ENCODE measurements around the gene ARHGAP5. TPM values are rescaled to one million over a fixed set of nuclear protein-coding genes. Genes with fewer than 3 reads are reported as not detected.

Gene ARHGAP5
- polyA plus RNA-seq, 1 donor: 37.8 TPM

DNA sequence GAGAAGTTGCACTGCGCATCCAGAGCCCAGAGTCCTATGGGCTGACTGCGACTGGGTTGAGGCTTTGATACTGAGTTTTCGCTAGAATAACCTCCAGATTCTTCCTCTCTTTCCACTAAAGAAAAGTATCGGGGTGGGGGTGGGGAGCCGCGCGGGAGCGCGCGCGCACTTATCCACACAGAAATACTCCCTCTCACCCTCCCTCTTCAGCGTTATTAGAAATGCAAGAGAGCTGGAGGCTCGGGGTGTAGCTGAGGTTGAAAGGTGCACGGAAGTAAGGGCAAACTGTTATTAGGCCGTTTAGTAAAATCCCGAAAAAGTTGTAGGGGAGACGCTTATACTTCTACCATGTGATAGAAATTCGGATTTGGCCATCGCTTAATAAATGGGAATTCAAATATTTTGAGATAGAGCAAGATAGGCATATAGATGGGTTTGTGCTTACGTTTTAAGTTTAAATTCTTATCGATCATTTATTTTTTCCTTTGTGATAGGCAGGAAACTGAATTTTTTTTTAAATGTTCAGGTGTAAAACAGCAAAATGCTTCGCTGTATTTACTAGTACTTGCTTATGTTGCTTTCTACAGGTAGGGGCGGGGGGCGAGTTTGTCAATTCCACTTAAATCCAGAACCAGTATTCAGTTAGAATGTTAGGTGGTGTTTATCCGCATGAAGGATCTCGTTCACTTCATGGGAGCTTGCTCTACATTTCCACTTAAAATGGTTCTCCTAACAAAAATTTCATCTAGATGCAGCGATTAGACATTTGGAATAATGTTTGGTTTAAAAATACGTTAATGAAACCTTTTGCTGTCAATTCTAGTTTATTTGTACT, 1.1 kb downstream of the ARHGAP5 start:
- DNase-seq: peak; percentile 78

DNA sequence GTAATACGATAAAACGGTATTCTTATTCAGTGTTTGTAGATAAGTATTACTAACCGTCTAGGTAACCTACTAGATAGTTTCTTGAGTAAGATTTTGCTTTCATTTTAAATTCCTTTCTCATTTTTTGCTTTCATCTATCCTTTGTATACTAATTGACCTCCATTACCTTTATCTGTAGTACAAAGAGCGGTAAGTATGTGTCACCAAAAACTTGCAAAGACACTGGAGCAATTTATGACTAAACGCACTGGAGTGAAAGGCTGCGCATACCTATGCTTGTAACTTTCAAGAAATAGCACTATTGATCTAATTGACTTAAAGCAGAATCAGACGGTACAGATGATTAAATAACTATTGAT, 1.7 kb downstream of the ARHGAP5 start:
- no peak for DNase-seq

DNA sequence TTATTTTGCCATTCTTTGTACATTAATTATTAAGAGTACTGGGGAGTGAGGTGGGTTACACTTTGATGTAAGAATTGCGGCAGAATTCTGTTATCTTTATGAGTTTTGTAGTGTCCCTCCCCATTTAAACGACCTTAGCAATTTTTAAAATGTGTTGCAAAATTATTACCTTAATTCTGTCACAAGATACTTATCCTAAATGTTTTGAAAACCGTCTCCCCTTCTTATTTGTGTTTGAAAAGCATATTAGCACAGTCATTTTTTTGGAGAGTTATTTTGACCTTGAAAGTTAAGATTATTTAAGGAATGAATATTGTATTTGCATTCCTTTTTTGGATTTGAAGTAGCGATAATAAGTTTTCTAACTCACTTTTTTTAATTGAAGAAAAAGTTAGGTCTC, 2.2 kb downstream of the ARHGAP5 start:
- DNase-seq: no peak

DNA sequence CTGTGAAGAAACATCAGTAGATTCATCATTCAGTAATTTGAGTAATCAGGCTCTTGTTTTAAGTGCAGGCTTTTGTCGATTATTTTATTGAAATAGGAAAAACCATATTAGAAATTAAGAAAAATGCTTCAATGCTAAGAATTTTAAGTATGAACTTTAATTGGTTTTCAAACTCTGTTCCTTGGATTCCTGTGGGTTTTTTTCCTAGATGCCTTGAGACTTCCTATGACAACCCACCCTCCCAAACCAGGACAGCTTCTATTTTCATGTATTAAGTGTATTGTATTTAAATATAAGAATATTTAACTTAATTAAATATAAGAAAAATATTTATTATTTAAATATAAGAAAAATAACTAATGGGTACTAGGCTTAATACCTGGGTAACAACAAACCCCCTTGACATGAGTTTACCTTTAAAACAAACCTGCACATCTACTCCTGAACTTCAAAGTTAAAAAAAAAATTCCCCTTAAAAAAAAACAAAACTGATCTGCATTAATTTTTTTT, 3.0 kb downstream of the ARHGAP5 start:
- DNase-seq: no peak

DNA sequence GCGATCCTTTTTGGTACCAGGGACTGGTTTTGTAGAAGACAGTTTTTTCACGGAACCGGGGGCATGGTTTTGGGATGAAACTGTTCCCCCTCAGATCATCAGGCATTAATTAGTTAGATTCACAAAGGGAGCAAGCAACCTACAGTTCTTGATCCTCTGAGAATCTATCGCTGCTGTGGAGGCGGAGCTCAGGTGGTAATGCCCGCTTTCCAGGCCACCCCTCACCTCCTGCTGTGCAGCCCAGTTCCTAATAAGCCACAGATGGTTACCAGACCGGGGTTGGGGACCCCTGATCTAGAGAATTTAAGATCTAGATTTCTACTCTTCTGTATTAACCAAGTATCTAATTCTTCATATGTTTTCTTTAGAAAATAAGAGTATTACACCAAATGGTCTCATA, 4.8 kb downstream of the ARHGAP5 start:
- no peak for DNase-seq

DNA sequence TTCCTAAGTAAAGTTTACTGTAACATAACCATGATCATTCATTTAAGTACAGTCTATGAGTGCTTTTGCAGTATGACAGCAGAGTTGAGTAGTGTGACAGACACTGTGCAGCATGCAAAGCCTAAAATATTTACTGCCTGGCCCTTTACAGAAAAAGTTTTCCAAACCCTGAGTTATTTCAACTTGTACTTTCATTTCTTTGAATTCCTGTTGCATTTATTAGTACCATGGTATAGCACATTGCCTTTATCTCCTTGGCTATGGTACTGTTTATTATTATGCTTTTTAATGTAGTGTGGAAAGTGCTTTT, 6.2 kb downstream of the ARHGAP5 start:
- DNase-seq: no peak

DNA sequence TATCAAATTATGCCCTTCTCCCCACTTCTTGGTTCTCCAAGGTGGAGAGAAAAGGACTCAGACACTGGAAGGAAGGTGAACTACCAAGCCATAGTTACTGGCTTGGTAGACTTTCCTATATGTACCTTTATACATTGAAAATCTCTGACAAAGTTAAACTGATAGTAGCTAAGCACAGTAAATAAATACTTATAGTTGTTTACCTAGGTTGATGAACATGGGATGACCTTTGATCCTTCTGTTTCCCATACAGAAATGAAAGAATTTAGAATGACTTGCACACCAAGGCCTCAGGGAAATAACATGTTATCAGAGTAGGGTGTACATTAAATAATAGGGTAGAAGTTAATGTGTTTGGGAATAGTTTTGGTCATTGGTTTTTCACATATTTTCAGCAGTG, 6.7 kb downstream of the ARHGAP5 start:
- DNase-seq: no peak

DNA sequence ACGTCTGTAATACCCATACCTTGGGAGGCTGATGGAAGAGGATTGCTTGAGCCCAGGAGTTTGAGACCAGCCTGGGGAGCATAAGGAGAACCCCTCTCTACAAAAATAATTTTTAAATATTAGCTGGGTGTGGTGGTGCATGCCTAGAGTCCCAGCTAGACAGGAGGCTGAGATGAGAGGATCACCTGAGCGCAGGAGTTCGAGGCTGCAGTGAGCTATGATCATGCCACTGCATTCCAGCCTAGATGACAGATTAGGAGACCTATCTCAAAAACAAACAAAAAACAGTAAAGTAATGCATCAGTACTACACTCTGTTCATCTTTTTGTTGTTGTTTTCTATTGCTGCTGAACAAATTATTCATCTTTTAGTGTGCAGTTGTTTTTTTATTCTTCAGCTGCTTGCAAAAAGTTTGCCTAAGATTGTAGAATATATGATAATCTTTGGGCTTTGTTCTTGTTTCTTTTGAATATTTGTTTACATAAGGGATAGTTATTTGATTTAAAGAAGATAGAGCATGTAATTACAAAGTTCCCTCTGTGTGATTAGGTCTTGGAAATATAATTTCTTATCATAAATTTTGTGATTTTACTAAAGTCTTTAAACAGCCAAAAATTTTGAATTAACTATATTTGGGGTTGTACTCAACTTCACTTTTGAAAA, 8.2 kb downstream of the ARHGAP5 start:
- DNase-seq: no peak

DNA sequence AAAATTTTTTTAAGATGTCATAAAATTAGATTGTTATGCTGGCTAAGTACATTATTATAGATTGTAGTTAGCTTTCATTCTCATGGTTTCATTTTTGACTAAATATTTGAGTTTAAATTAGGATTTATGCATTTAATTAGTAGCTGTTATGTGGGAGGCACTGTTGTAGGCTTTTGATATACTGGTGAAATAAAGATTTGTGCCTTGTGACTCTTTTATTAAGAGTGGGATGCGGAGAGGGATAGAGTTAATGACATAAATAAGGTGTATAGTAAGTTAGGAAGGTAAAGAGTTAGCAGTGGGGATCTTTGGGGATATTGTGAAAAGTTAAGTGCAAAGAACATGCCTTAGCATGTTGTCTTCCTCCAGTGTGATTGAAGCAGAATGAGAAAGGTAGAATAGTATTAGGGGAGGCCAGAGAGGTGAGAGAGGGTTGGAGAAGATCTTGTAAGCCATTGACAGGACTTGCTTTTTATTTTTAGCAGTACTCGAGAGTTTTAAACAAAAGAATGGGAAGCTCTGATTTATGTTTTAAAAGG, 8.8 kb downstream of the ARHGAP5 start:
- DNase-seq: no peak

DNA sequence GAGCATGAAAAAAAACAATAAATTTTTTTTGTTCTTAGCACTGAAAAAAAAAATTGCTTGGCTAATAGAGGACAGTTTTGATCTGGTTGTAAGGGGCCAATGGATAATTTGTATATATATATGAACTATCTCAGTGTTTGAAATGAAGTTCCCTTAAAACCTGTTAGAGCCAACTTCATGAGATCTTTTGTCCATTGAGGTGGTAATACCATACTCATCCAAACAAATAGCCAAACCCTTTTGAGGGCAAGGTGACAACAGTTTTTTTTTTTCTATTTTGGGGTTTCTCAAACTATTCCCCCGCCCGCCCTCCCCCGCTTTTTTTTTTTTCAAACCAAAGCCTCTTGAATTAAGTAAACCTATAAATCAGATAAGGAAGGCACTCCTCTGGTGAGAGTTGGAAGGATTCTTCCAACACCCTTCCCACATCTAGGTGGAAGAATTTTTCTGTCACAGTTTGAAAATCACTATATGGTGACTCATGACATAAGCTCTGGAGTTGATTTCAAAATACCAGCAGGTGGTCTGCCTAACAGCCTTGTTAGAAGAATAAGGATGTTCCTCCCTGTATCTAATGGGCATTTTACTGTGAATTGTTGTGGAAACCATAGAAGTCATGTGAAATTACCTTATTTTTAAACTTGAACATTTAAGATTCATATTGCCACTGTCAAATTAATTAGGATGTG, 10.2 kb downstream of the ARHGAP5 start:
- DNase-seq: no peak

DNA sequence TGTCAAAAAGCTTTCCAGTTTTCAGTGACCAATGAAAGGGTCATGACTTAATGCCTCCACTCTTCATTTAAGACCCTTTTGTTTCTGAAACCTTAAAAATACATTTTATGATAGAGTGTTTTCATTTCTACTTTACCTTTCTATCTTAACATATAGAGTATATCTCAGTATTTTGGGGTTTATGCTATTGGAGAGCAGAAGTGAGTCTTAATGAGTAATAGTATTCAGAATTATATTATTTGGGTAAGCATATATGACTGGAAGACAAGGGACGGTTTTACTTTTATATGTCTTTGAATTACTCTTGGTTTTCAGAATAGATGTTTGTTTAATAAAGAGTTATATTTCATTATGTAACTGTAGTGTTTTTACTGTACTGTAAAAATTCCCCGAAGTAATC, 10.8 kb downstream of the ARHGAP5 start:
- no peak for DNase-seq

DNA sequence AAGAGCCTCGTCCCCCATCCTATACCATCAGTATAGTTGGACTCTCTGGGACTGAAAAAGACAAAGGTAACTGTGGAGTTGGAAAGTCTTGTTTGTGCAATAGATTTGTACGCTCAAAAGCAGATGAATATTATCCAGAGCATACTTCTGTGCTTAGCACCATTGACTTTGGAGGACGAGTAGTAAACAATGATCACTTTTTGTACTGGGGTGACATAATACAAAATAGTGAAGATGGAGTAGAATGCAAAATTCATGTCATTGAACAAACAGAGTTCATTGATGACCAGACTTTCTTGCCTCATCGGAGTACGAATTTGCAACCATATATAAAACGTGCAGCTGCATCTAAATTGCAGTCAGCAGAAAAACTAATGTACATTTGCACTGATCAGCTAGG, 13.6 kb downstream of the ARHGAP5 start:
- DNase-seq: no peak

DNA sequence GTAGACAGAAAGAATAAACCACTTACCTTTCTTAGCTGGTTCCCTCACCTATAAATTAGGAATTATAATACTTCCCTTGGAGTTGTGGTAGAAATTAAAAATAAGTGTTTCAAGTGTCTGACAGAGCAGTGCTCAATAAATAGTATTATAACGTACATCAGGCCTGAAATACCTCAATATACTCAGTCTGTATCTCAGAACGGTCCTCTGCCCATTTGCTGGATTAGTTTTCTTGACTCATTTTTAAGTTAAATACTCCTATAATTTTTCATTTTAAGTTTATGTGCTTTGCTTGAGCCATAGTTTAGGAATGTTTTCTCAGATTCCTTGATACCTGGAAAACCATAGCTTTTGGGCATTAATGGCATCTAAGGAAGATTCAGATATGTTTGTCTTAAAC, 22.4 kb downstream of the ARHGAP5 start:
- DNase-seq: no peak

DNA sequence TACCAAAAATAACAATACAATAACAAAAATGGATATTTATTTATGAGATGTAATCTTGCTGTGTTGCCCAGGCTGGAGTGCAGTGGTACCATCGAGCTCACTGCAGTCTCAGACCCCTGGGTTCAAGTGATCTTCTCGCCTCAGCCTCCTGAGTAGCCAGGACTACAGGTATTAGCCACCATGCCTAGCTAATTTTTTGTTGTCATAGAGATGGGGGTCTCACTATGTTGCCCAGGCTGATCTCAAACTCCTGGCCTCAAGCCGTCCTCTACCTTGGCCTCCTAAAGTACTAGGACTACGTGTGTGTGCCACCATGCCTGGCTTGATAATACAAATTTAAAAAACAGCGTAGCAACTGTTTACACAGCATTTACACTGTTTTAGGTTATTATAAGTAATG, 23.1 kb downstream of the ARHGAP5 start:
- no peak for DNase-seq

DNA sequence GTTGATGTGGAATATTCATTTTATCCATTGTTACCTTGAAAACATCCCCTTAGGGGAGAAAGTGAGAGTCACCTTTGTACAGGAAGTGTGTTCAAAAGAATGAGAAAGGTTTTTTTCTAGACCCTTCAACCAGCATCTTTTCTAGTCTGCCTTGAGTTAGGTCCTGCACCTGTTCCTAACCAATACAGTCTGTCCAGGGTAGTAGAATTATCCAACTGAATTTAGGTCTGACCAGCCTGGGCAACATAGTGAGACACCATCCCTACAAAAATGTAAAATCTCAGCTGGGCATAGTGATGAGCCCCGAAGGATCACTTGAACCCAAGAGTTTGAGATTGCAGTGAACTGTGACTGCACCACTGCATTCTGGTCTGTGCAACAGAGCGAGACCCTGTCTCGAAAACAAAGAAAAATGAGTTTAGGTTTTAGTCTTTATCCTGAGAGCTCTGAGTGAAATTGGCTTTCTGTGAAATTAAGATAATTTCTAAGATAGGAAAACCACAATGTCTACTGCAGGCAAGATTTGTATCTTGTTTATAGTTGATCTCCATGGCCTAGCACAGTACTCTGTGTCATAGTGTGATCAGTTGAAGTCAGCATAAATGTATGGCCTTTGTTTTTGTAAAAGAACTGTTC, 25.2 kb downstream of the ARHGAP5 start:
- no peak for DNase-seq

DNA sequence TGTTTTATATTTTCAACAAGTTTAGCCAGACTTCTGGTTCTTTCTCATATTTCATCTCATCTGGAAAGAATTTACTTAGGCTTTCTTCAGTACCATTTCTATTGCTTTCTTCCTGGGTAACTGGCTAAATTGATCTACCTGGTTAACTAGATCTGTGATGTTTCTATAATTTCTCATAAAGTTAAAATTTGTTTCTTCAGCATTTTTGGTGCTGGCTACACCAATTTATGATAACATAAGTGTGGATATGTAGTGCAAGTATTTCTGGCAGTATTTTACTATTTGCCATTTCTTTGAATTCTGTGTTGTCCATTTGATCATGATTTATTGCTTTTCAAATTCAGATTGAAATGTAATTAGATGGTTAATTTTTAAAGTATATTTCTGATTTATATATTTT, 25.9 kb downstream of the ARHGAP5 start:
- DNase-seq: no peak

DNA sequence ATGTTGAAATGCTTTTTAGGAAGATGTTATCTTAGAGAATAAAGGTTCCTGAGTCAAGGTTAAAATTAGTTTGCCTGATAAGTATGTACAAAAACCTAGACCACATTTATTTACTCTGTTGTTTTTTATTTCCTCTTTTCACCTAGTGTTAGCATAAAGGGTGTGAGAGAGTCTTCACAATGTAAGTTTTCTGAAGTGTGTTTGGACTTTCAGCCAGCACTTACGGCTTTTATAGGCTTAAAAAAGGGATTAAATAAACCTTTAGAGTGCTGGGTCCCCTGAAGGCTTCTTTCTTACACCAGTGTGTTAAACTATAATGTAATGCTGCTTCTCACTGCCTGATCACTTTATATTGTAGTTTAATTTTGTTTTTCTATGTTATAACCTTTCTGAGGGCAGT, 27.2 kb downstream of the ARHGAP5 start:
- DNase-seq: no peak

DNA sequence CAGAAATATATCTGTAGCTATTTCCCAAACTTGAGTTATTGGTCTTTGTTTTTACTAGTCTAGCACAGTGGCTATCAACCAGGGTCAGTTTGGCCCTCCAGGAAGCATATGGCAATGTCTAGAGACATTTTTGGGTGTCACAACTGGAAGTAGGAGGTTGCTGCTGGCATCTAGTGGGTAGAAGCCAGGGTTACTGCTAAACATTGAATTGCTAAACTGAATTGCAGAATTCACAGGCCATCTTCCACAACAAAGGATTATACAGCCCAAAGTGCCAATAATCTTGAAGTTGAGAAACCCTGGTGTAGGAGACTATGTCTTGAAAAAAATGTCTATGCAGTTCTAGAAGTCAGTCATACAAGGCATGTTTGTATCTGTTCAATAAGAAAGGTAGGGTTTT, 27.7 kb downstream of the ARHGAP5 start:
- no peak for DNase-seq

DNA sequence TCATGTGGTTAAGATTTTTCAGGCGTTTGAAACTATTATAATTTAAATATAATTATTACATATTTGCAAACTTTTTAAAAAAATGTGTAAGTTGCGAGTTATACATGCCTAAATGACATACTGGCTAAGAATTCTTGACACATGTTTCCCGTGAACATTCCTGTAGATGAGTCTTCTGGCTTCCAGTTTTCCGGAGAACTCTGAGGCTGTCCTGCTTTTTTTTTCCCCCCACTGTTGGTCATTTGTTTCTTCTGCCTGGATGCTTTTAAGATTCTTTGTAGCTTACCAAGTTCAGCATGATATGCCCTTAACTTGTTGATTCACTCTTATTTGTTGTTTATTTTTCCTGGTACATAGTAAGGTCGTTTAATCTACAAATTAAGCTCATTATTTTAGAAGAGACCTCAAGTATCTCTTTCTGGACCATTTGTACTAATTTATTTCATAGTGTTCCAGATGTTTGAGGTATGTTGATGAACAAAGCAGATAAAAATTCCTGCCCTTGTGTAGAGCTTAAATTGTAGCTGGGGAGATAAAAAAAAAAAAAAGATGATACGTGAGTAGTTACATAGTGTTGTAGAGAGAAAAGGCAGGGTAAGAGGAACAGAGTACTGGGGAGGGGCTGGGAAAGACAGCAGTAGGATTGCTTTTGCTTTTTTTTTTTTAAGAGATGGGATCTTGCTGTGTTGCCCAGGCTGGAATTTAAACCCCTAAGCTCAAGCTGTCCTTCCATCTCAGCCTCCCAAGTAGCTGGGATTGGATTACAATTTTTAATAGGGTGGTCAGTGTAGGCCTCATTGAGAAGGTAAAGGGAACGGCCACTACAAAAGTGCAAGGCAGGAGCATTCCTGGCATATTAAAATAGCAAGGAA, 32.8 kb downstream of the ARHGAP5 start:
- DNase-seq: no peak

DNA sequence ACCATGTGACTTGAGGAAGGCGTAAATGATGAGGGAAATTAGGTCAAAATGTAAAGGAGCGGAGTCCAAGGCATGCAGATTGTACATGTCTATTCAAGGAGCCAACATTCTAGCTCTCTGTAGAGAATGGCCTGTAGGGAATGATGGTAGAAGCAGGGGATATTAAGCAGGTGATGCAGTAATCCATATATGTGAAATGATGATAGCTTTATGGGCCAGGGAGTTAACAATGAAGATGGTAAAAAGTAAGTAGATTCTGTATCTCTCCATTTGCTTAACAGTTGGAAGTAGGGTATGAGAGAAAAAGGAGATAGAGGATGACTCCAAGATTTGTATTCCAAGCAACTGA, 33.4 kb downstream of the ARHGAP5 start:
- DNase-seq: no peak

DNA sequence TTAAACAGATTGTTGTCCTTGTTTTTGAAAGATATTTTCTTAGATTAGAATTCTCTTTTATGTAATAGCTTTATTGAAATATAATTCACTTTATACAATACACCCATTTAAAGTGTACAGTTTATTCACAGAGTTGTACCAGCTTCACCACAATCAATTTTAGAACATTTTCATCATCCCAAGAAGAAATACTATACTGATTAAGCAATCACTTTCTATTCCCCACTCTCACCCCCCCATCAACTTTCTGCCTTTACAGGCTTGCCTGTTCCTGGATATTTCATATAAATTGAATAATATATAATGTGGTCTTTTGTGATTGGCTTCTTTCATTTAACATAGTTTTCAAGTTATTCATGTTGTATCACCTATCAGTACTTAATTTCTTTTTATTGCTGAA, 44.4 kb downstream of the ARHGAP5 start:
- no peak for DNase-seq

DNA sequence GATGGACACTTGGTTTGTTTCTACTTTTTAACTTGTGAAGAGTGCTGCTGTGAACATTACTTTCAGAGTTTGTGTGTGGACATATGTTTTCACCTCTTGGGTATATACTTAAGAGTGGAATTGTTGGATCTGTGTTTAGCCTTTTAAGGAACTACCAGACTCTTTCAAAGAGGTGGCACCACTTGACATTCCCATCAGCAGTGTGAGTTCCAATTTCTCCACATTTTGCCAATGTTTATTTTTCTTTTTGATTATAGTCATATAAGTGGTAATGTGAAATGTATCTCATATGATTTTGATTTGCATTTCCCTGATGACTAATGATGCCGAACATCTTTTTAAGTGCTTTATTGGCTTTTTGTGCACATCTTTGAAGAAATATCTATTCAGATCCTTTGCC, 44.8 kb downstream of the ARHGAP5 start:
- no peak for DNase-seq
